Activated gamma-delta T cell treated with Interleukin-2 at 50 U/mL for 16 hours (primary cell): ENCODE results near the gene ZNF200.
"Not testable (repeated sequence)": the region's sequence is repeated elsewhere in the genome, so short reads cannot be mapped to it uniquely, and the experiment has no call there.

ENCODE experiments used
- DNase-seq: peaks from one replicate; pipeline ENCODE4 v3.0.0-alpha.2; 2020

ZNF200 gene

DNA sequence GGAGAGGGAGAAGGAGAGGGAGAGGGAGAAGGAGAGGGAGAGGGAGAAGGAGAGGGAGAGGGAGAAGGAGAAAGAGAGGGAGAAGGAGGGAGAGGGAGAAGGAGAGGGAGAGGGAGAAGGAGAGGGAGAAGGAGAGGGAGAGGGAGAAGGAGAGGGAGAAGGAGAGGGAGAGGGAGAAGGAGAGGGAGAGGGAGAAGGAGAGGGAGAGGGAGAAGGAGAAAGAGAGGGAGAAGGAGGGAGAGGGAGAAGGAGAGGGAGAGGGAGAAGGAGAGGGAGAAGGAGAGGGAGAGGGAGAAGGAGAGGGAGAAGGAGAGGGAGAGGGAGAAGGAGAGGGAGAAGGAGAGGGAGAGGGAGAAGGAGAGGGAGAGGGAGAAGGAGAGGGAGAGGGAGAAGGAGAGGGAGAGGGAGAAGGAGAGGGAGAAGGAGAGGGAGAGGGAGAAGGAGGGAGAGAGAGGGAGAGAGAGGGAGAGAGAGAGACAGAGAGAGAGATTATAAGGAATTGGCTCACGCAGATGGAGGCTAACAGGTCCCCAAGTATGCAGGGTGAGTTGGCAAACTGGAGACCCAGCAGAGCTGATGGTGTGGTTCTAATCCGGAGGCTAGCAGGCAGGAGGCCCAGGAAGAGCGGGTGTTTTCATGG is 37.1 kb downstream of the ZNF200 start:
- not testable (repeated sequence) for DNase-seq

DNA sequence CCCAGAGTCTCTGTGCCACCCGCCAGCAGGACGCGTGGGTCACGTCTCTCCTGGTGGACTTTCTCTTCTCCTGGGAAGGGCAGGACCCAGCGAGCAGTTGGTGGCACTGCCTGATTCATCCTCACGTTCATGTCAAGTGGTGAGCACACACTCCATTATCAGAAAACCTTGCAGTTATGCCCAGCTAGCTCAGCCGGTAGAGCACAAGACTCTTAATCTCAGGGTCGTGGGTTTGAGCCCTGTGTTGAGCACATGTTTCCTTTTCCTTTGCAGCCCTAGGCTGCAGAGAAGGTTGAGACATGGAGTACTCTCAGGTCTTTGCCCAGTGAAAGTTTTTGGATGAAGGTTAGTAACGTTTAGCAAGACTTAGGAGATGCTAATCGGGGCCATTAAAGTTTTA is 39.0 kb downstream of the ZNF200 start:
- no peak for DNase-seq

DNA sequence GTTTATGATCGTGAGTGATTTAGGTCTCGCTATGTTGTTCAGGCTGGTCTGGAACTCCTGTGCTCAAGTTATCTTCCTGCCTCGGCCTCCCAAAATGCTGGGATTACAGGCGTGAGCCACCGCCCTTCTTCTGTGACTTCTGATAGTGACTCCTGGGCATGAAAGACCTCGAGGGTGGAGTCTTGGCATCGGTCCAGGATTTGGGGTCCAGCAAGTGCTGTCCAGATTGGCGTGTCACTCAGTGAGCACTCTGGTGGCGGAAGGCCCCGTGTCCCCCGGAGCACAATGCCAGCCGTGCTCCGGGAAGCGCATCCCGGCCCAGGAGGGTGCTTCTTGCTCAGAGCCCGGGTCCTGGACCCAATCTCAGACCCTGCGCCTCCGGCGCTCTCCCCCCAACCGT is 40.2 kb downstream of the ZNF200 start:
- DNase-seq: no peak

DNA sequence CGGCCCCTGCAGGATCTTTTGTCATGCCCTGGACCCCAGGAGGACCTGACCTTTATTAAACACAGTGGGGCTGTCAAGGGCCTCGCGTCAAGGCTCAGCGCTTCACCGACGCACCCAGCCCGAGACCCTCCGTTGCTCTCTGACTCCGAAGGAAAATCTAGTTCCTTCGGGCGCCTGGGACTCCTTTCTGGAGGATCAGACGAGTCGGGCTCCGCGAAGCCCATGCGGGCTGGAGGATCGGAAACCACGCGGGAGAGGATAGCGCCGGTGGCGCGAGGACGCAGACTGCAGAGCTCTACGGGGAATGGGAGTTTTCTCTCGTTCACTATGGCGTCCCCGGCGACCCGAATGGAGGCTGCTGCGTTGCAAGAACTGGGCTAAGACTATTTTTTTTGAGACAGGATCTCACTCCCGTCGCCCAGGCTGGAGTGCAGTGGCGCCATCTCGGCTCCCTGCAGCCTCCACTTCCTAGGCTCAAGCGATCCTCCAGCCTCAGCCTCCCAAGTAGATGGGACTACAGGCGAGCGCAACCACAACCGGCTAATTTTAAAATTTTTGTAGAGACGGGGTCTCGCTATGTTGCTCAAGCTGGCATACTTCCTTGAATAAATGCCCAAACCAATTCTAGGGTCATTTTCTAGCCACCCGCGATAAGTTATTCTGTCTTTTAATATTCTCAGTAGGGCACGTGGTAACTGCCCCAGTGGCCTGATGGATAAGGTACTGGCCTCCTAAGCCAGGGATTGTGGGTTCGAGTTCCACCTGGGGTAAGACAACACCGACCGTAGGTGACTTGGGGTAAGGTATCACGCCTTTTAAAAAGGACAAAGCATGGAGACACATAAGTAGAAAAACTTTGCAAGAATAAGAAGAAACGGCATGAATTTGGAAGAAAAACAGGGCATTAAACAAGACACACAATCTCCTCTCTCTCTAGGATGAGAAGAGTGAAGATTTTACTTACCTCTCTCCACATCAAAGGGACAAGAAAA is 41.4 kb downstream of the ZNF200 start:
- DNase-seq: no peak

DNA sequence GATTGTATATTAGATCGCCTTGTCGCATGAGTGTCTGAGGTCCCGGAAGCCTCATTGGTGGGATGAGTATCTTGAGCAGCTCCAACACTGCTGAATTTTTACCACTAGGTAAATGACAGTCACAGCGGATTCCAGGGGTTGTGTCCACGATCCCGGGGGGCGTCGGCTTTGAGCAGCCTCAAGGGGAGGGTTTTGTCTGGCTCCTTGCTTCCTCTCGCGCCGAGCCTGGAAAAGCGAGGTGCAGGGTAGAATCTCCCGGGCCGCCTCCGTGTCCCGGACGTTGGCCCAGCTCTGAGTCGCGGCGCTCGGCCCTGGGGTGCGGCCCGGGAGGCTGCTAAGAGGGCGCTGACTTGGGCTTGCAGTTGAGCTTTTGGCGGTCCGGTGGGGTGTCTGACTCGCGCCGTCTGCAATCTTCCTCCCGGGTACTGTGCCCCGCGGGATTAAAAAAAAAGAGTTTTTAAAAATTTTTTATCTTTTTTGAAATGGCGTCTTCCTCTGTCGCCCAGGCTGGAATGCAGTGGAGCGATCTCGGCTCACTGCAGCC is 42.4 kb downstream of the ZNF200 start:
- DNase-seq: no peak

DNA sequence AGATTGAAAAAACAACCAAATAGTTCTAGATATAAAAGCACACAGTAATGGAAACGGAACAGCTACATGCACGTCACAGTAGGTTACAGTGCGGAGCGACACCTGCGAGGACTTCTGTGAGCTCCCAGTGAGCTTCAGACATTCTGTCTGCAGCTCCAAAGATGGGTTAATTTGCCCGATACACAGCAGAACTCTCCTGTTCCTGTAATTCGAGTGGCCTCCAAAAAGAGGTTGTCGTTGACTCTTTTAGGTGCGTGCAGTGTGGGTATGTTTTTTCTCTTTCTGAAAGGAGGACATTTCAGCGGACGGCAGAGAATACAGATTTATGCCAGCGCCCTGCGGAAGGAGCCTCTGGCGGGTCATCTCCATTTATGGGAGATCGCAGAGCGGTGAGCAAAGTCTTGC is 44.0 kb downstream of the ZNF200 start:
- no peak for DNase-seq

DNA sequence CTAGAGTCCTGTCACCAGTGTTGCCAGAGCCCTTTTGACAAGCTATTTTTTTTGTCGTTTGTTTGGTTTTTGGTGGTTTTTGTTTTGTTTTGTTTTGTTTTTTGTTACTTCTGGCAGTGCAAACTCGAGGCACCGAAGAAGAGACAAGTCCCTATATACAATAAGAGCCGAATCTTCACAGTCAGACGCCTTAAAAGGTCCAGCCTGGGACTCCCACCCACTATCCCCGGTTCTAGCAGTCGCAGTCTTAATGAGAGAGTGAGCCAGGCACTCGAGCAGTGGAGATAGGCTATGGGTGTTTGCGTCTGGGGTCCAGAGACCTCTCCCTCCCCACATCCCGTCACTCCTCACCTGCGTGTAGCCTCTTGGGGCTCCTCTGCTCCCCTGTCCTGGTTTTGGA is 45.1 kb downstream of the ZNF200 start:
- no peak for DNase-seq

DNA sequence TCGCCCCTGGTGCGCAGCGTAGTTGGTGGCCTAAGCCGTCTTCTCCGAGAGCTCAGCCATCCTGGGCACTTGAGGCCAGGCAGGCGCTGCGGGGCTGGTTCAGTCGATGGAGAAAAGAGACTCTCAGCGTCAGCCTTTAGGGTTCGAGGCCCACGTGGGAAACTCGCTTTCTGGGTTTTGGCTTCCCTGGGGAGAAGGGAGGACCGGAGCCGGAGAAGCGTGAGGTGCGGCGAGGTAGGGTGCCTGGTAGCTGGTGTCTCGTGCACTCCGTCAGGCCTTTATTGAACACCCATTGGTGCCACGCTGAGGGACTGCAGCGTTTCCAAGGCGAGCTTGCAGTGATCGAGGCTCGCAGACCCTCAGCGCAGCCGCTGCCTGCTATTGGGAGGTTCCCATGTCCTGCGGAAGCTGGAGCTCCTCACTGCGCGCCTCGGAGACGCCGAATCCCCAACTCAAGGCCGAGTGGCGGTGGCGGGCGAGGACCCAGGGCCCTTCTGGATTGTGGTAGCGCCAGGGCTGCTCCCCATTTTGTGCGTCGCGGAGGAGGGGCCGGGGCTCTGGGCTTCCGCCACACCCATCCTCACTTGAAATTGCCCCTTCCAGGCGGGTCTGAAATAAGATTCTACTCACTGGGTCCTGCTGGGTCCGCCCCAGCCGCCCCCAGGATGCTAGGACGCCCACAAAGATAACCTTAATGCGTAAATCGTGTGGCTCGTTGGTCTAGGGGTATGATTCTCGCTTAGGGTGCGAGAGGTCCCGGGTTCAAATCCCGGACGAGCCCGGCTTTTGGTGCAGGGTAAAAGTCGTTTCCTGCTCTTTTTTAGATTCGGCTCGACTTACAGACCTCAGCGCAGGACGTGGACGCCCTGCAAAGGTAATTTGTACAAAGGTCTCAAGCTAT is 45.8 kb downstream of the ZNF200 start:
- no peak for DNase-seq

DNA sequence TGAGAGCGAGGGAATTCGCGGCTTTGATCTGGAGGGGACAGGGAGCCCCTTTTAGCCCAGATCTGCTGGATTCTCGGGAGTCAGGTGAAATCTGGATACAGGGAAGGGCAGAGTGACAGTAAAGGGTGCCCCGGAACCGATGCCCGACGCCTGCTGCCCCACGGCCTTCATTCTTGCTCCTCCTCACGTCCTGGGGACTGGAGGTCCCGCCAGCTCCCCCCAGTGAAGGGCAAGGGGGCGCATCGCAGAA is 46.4 kb downstream of the ZNF200 start:
- no peak for DNase-seq

DNA sequence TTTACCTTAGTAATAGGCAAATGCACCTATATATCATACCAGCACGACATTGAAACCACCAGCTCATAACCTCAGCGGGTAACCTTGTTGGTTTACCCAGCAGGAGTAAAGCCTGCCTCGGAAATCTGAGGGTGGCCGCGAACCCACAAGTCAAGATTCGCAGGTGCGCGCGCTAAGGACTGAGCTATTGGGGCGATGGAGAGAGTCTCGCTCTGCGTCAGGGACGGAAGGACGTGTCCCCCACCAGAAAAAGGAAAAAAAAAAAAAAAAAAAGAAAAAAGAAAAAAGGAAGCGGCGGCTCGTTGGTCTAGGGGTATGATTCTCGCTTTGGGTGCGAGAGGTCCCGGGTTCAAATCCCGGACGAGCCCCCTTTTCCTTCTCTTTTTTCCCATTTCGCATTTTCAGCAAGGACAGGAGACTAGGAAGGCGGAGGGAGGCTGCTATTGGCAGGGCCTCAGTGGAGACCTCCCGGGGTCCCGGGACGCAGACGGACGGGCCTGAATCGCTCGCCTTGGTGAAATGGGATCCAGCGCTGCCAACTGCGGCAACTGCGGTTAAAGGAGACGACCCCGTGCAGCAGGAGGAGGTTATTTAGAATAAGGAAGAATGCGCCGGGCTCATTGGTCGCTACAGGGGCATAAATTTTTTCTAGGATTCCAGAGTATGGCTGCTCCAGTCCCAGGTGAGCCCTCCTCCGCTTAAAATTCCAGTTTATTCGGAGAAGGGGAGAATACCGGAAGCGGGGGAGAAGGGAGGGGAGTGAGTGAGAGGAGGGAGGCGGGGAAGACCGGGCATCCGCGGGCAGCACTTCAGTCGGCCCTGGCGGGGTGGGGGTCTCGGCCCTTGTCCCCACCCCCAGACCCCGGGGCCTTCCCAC is 46.9 kb downstream of the ZNF200 start, which contains the start of gene OR1F1:
Gene OR1F1, plus strand, starts transcription at position 407 of the 877 bp plus-strand sequence.
- DNase-seq: peak; percentile 41

DNA sequence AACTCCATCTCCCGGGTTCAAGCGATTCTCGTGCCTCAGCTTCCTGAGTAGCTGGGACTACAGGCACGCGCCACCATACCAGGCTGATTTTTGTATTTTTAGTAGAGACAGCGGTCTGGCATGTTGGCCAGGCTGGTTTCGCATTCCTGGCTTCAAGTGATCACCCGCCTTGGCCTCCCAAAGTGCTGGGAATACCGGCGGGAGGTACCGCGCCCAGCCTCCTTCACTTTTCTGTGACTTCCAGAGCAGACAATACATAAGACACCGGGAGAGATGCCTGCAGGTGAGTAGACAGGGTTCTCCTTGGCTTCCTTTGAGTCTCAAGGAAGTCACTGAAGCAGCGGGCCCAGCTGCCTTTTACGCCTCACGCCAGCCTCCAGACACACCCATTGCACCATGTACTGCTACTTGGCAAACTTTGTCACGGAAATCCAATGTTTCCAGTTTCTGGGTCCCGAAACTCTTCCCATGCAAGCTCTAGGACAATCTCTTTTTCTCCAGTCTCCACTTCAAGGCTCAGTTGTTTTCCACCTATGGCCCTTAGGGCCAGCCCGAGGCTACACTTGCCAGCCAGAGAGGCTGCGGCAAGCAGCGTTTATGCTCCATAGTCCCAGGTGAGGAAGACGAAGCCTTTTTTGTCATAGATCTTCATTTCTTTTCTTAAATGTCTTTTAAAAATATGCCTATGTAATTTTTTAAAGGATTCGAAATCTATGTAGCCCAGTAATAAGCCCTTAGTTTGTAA is 47.8 kb downstream of the ZNF200 start:
- no peak for DNase-seq

DNA sequence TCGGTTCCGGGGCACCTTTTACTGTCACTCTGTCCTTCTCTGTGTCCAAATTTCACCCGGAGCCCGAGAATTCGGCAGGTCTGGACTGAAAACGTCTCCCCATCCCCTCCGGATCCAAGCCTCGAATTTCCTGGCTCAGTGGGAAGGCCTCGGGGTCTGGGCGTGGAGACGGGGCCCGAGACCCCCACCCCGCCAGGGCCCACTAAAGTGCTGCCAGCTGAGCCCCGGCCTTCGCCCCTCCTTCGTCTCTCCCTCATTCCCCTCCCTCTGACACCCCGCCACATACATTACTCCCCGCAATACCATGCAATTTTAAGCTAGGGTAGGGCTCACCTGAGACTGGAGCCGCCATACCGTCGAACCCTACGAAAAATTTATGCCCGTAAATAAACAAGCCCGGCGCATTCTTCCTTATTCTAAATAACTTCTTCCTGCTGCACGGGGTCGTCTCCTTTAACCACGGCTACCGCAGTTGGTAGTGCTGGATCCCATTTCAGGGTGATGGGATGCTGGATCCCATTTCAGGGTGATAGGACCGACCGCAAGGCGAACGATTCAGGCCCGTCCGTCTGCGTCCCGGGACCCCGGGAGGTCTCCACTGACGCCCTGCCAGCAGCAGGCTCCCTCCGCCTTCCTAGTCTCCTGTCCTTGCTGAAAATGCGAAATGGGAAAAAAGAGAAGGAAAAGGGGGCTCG is 51.4 kb downstream of the ZNF200 start:
- DNase-seq: no peak

DNA sequence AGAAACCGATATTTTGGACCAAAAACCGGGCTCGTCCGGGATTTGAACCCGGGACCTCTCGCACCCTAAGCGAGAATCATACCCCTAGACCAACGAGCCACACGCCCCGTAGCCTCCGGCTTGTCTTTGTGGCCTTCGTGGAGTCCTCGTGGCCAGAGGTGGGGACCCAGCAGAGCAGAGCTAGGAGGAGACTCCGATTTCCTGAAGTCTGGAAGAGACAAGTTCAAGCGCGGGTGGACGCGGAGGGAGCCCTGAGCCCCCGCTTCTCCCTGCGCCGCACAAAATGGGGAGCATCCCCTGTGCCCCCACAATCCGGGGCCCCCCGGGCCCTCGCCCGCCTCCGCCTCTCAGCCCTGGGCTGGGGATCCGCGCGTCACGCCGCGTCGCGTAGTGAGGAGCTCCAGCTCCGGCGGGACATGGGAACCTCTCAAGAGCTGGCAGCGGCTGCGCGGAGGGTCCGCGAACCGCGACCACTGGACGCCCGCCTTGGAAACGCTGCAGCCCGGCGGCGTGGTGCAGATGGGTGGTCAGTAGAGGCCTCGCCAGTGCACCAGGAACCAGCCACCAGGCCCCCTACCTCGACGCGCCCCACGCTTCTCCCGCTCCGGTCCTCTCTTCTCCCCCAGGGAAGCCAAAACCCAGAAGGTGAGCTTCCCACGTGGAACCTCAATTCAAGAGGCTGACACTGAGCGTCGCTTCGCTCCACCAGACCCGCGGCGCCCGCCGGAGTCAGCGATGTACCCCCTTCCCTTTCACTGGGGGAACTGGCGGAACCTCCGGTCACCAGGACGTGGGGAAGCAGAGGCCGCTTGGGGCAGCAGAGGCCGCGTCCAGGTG is 52.1 kb downstream of the ZNF200 start:
- peak; percentile 37 for DNase-seq

DNA sequence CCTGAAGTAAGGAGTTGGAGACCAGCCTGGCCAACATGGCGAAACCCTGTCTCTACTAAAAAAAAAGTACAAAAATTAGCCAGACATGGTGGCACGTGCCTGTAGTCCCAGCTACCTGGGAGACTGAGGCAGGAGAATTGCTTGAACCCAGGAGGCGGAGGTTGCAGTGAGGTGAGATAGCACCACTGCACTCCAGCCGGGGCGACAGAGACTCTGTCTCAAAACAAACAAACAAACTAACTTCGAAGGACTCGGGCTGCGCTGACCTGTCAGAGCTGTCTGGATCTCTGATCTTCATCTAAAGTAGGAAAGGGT is 52.7 kb downstream of the ZNF200 start:
- DNase-seq: not testable (repeated sequence)

DNA sequence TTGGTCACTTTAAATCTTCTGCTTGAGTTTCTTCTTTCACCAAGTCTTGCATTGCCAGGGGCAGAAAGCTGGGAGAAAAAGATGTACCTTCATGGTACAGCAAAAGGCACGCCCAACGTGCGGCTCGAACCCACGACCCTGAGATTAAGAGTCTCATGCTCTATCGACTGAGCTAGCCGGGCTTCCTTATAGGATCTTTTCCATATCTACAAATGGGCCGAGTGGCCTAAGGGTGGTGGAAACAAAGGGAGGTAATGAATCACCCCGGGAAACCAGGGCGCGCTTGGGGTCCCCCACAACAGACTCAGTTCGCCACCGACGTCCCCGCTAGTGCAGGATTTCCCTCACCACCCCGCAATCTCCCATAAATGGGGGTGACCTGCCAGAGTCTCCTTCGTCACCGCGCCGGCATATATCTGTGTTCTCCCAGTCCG is 54.5 kb downstream of the ZNF200 start:
- no peak for DNase-seq

DNA sequence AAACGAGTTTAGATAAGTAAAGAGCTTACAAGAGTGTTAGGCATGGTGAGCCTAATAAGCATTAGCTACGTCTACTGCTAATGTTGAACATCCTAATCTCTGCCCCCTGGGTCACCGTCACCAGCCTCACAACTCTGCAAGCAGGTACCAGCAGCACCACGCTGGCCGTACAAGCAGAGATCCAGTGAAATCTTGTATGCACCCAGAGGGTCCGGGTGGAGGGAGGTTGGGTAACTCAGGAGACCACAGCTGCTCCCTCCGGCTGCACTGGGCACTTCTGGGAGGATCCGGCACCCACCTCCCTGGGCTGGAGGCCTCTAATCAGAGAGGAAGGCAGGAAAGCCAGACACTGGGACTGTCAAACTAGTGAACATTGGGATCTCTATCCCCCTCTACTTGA is 55.3 kb downstream of the ZNF200 start:
- DNase-seq: no peak

DNA sequence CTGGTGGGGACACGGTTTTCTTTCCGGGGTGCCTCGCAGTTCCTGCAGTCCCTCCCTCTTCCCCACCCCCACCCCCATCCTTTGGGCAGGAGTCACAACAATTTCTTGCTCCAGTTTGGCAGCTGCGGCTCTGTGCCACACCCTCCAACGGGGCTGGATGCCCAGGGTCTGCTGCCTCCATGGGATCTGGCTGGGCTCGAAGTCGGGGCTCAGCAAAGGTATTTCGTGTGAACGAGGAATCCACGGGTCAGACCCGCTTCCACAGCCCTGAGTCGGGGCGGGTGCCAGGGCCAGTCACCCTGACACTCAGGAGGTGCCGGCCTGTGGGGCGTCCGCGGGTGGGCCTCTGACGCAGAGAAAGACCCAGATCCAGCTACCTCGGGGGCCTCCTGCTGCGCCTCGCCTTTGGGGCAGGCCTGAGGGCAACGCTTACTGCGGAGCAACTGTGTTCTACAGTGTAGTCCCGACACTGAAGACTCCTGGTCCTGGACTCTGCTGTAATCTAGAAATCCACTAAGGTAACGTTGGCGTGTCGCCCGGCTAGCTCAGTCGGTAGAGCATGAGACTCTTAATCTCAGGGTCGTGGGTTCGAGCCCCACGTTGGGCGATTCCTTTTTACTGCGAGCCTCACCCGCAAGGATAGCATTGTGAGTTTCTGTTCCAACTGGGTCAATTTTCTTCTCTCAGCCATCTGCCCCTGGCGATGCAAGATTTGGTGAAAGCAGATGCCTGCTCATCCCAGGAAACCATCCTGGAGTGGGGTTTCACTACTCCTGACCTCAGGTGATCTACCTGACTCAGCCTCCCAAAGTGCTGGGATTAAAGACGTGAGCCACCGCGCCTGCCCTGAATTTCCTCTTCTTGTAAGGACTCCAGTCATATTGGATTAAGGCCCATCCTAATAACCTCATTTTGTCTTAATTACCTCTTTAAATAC is 59.5 kb downstream of the ZNF200 start:
- DNase-seq: no peak

DNA sequence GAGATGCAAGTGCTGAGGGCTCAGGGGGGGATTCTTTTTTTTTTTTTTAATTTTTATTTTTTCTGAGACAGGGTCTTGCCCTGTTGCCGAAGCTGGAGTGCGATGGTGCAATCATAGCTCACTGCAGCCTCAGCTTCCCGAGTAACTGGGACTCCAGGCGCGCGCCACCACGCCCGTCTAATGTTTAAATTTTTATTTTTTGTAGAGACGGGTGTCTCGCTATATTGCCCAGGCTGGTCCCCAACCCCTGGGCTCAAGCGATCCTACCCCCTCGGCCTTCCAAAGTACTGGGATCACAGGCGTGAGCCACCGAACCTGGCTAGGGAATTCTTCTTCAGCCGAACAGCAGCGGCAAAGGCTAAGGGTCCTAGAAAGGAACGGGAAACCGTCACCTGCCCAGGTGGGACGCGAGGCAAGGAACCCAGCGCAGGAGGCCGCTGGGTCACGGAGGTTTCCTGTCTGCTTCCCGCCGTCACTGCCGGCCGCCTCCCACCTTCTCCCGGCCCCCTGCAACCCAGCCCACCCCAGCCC is 60.3 kb downstream of the ZNF200 start:
- DNase-seq: no peak
